Non-pigmented ciliary epithelial cell (primary cell): ENCODE results near the gene RNU5B-1.
"Not testable (repeated sequence)": the region's sequence is repeated elsewhere in the genome, so short reads cannot be mapped to it uniquely, and the experiment has no call there.

Experiments
- DNase-seq: peaks from one replicate; pipeline ENCODE4 v3.0.0-alpha.2; 2010; ENCODE audit warnings: low read depth

Gene RNU5B-1

GRCh38 chr15:65343374-65343981, 39.0 kb downstream of the RNU5B-1 start:
- no peak for DNase-seq

DNA sequence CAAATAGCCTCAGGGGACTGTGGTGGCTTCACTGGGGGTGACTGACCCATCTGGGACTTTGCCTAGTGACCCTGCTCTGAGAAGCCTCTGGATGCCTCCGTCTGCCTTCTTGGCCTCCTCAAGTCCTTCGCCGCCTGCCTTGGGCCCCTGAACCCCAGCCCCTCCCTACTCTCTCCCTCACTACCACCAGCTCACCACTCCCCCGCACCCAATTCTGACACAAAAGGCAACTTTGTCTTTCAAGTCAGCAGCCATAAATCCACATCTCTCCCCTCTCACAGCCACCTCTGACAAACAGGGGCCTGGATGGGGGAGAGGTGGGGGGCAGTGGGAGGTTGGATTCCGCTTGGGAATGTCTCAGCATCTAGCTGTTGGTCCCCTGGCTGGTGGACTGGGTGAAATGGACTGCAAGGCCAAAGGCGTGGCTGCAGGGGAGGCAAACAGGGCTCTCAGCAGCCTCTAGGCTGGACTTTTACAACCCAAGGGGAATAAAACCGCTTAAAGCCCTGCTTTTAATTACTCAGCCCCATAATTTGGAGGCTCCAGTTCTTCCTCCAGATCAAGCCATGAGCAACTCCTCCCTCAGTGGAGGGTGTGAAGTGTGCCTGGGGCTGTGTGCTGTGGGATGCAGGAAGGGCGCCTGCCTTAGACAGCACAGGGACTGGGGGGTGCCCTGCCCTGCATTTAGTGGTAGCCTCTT, 39.9 kb downstream of the RNU5B-1 start:
- no peak for DNase-seq

DNA sequence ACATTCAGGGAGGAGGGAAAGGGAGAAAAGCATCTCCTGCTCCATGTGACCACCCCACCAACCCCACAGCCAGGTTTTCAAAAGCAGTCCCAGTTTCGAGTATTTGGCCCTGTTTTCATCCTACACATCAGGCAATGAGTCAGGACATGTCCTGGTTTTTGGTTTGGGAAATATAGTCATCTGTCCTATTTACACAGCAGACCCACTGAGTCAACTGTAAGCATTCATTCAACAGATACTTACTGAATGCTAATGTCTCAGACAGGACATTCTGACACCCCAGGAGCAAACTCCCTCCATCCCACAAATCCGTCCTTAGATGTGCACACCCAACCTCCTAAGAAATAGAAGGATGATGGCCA, 40.4 kb downstream of the RNU5B-1 start:
- no peak for DNase-seq

DNA sequence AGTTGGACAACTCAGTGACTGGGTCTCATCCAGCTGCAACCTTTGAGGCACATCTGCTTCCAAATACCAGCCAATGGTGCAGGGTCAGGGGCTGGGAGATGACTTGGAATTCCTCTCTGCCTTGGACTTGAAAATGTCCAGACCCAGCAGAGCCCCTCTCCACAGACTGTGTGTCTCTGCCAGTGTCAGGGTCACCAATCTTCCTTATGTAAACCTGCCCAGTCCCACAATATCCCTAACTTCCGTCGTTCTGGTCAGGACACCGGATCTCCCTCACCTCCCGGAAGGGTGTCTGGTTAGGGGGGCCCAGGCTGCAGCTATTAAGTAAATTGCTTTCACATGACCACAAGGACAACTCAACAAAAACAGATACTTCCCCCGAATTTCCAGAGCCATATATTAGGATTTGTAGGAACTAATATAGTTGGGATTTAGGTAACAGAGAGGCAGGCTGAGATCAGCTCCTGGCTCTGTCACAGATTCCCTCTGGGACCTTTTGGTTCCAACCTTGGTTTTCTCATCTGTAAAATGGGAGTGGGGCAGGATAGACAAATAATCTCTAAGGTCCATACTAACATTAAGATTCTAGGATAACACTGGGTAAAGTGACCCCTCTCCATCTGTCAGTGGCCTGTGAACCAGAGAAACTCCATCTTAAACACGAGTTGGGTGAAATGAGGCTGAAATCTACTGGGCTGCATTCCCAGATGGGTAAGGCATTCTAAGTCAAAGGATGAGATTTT, 42.5 kb downstream of the RNU5B-1 start:
- no peak for DNase-seq

DNA sequence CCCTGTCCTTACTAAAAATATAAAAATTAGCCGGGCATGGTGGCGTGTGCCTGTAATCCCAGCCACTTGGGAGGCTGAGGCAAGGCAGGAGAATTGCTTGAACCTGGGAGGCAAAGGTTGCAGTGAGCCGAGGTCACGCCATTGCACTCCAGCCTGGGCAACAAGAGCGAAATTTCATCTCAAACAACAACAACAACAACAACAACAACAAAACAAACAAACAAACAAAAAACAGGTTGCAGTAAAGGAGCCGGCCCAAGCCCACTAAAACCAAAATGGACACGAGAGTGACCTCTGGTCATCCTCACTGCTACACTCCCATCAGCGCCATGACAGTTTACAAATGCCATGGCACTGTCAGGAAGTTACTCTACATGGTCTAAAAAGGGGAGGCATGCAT, 43.3 kb downstream of the RNU5B-1 start:
- DNase-seq = not testable (repeated sequence)

DNA sequence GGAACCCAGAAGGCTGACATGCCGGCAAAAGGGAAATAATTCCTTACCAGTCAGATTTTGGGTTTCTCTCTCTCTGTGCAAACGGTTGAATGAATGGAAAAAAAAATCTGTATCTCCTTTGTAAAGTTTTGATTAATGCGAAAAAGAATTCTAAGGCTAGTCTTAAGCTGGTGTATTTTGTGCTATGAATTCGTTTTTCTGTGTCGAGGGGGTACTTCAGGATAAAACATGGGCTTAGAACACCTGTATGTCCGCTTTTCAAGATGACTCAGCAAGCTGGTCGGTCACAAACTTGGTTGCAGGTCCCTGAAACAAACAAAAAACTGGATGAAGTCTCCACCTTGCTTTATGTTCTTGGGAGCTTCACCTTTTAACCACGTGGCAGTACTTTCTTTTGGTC, 44.9 kb downstream of the RNU5B-1 start:
- DNase-seq = no peak

DNA sequence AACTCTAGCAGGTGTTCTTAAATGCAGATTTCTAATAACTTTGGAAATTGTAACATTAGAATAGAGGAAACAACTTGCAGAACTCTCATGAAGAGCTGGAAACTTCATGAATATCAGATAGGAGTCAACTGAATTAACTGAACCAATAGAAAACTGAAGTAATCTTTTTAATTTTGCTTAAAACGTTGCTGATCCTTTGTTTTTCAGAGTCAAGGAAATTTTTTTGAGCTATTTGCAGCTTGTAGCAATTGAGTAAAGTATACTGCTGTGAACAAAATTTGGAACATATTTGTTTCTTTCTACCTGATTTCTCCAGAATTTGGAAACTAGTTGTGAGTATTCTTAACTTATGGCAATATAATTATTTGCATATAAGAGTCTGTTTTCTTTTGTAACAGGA, 47.5 kb downstream of the RNU5B-1 start:
- not testable (repeated sequence) for DNase-seq
